Left ventricle myocardium inferior (tissue), 1 donor: ENCODE data around the gene PTGIR. TPM values are rescaled to one million over a fixed set of nuclear protein-coding genes. Genes with fewer than 3 reads are reported as not detected.

ENCODE experiments used
- DNase-seq: peaks from one replicate; pipeline ENCODE4 v3.0.0-alpha.2; 2020
- H3K27ac ChIP-seq: fragments of 200-600 bp; replicated peaks from 2 replicates; pipeline ENCODE4 v1.8.0; 2021
- H3K27me3 ChIP-seq: fragments of 200-600 bp; 2 replicates; pipeline ENCODE4 v1.8.0; 2021; ENCODE audit warnings: low read depth
- H3K36me3 ChIP-seq: fragments of 200-600 bp; 2 replicates; pipeline ENCODE4 v1.8.0; 2021
- H3K4me1 ChIP-seq: fragments of 200-600 bp; 2 replicates; pipeline ENCODE4 v1.8.0; 2021
- H3K4me3 ChIP-seq: fragments of 200-600 bp; 2 replicates; pipeline ENCODE4 v1.8.0; 2021; ENCODE audit warnings: mild to moderate bottlenecking, moderate library complexity
- H3K9me3 ChIP-seq: fragments of 200-600 bp; replicated peaks from 2 replicates; pipeline ENCODE4 v1.8.0; 2021
- CTCF ChIP-seq: fragments of 200-600 bp; IDR thresholded peaks from 2 replicates; pipeline ENCODE4 v1.8.0; 2021; ENCODE audit warnings: antibody characterized with exemption, mild to moderate bottlenecking, borderline replicate concordance
- intact Hi-C: fragments of 100-400 bp; cut with micrococcal nuclease; formaldehyde crosslinking; loops from one replicate; pipeline ENCODE4 v1.11.0; 2022
- total RNA-seq: library from RNA; stranded (reverse); fragmentation: NEBNext Ultra II Directional; extraction: Animal tissue kit (Norgen Biotek cat#: 25700); gene quantifications from one replicate; pipeline ENCODE4 v1.2.1, GENCODE V29; 2021
- donor health status: DM: no; HTN: yes; CAD: no; lungs with severe emphysema.

Gene PTGIR
- total RNA-seq, 1 donor from 2014 or later: 3.7 TPM

- DNase-seq: no peak
- no peaks in the 10 kb centered on the region for H3K27me3 ChIP-seq
- no peaks in the 10 kb centered on the region for H3K4me1 ChIP-seq
- H3K9me3 ChIP-seq: no peaks in the 10 kb centered on the region
- TF ChIP-seq CTCF: no peak
- H3K27ac ChIP-seq: no peak overlapping the region
- H3K36me3 ChIP-seq: no peaks in the 10 kb centered on the region
- intact Hi-C loops: no loop called here
- H3K4me3 ChIP-seq: no peak overlapping the region
These were observed 33.6 kb downstream of the PTGIR start for GRCh38 chr19:46591254-46591653.

- H3K4me1 ChIP-seq: no peaks in the 10 kb centered on the region
- no peak overlapping the region for H3K27ac ChIP-seq
- H3K36me3 ChIP-seq: no peaks in the 10 kb centered on the region
- no peaks in the 10 kb centered on the region for H3K27me3 ChIP-seq
- no peaks in the 10 kb centered on the region for H3K9me3 ChIP-seq
- intact Hi-C loops: no loop called here
- H3K4me3 ChIP-seq: no peak overlapping the region
- TF ChIP-seq CTCF: no peak
- DNase-seq: no peak
These were observed 37.0 kb downstream of the PTGIR start for GRCh38 chr19:46587861-46588260.

DNA sequence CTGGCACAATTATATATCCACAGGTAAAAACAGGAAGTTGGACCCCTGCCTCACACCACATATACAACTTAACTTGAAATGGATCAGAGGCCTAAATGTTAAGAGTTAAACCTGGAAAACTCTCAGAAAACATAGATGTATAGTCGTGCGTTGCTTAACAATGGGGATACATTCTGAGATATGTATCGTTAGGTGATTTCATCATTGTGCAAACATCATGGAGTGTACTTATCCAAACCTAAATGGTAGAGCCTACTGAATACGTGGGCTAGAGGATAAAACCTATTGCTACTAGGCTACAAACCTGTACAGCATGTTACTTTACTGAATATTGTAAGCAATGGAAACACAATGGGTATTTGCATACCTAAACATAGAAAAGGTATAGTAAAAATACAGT, 38.6 kb downstream of the PTGIR start:
- Histone ChIP-seq H3K9me3 (peaks cover 3% of the 10 kb centered on the region), H3K36me3 (no peaks in the 10 kb centered on the region), H3K27ac (no peak overlapping the region), H3K27me3 (no peaks in the 10 kb centered on the region), H3K4me3 (no peak overlapping the region), H3K4me1 (no peaks in the 10 kb centered on the region)
- TF ChIP-seq CTCF: no peak
- DNase-seq: no peak
- intact Hi-C loops: no loop called here

DNA sequence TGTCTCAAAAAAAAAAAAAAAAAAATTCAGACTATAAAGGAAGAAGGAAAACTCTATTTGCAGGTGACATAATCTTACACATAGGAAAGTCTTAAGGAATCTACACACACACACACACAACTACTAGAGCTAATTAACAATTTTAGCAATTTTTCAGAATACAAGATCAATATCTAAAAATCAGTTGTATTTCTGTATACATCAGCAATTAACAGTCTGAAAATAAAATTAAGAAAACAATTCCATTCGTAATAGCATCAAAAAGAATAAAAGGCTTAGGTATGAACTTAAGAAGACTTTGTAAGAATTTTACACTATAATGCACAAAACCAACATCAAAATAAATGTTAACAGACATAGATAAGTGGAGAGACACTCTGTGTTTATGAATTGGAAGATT, 39.4 kb downstream of the PTGIR start:
- peaks cover 11% of the 10 kb centered on the region for H3K9me3 ChIP-seq
- H3K4me3 ChIP-seq: no peak overlapping the region
- H3K4me1 ChIP-seq: no peaks in the 10 kb centered on the region
- H3K27ac ChIP-seq: no peak overlapping the region
- intact Hi-C loops: no loop called here
- no peak for TF ChIP-seq CTCF
- no peaks in the 10 kb centered on the region for H3K27me3 ChIP-seq
- no peak for DNase-seq
- no peaks in the 10 kb centered on the region for H3K36me3 ChIP-seq

- no peak overlapping the region for H3K27ac ChIP-seq
- no peak for DNase-seq
- H3K36me3 ChIP-seq: no peaks in the 10 kb centered on the region
- no peak overlapping the region for H3K4me3 ChIP-seq
- no peaks in the 10 kb centered on the region for H3K4me1 ChIP-seq
- peaks cover 12% of the 10 kb centered on the region for H3K9me3 ChIP-seq
- intact Hi-C loops: no loop called here
- no peaks in the 10 kb centered on the region for H3K27me3 ChIP-seq
- TF ChIP-seq CTCF: no peak
These were observed 44.6 kb downstream of the PTGIR start for GRCh38 chr19:46580247-46580646.
